ENCODE data around the gene PEPD.

Gene PEPD

GRCh38 chr19:33528404-33528803 lies 6.8 kb upstream of the PEPD start:
- no peak for DNase-seq (ENCODE audit: low read depth in 1 of 2, low spot score in 1 of 2)
- H3K27ac ChIP-seq (replicated peaks), result no peak overlapping the region
- no peak overlapping the region for H3K4me3 ChIP-seq (replicated peaks; ENCODE audit: insufficient read depth, low read length)
- H3K27me3 ChIP-seq (ENCODE audit: insufficient read depth, poor library complexity, severe bottlenecking), result peaks cover 3% of the 10 kb centered on the region
- no peak for TF ChIP-seq SPI1 (IDR thresholded peaks at IDR 0.05; ENCODE audit: borderline replicate concordance, low read depth)
- no peak for TF ChIP-seq CTCF (IDR thresholded peaks at IDR 0.05; ENCODE audit: insufficient read depth, low read length)
- TF ChIP-seq, protein P1, sequence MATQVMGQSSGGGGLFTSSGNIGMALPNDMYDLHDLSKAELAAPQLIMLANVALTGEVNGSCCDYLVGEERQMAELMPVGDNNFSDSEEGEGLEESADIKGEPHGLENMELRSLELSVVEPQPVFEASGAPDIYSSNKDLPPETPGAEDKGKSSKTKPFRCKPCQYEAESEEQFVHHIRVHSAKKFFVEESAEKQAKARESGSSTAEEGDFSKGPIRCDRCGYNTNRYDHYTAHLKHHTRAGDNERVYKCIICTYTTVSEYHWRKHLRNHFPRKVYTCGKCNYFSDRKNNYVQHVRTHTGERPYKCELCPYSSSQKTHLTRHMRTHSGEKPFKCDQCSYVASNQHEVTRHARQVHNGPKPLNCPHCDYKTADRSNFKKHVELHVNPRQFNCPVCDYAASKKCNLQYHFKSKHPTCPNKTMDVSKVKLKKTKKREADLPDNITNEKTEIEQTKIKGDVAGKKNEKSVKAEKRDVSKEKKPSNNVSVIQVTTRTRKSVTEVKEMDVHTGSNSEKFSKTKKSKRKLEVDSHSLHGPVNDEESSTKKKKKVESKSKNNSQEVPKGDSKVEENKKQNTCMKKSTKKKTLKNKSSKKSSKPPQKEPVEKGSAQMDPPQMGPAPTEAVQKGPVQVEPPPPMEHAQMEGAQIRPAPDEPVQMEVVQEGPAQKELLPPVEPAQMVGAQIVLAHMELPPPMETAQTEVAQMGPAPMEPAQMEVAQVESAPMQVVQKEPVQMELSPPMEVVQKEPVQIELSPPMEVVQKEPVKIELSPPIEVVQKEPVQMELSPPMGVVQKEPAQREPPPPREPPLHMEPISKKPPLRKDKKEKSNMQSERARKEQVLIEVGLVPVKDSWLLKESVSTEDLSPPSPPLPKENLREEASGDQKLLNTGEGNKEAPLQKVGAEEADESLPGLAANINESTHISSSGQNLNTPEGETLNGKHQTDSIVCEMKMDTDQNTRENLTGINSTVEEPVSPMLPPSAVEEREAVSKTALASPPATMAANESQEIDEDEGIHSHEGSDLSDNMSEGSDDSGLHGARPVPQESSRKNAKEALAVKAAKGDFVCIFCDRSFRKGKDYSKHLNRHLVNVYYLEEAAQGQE (IDR thresholded peaks at IDR 0.05; ENCODE audit: insufficient replicate concordance, low read depth), result no peak
- TF ChIP-seq POLR2AphosphoS5 (IDR thresholded peaks at IDR 0.05; ENCODE audit: low read depth), result no peak
- no peak for TF ChIP-seq GABPA (IDR thresholded peaks at IDR 0.05; ENCODE audit: low read depth)

DNA sequence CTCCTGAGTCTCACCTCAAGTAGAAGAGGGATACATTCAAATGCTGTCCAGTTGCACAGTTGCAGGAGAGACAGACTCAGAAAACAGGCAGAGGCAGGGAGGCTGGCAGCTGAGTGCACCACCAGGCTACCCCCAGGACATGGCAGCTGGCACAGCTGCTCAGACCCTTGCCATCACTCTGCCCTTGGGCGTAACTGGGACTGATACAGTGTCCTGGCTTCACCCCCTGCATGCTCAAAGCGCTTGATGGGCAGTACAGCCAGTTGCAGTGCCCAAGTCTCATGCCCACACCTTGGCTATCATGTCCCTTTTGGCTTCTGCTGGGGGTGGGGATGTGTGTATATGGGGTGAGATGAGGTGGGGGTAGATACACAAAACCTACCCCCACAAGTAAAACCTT lies 5.5 kb upstream of the PEPD start:
- no peak for DNase-seq (ENCODE audit: low read depth in 1 of 2, low spot score in 1 of 2)
- no peak overlapping the region for H3K27ac ChIP-seq (replicated peaks)
- H3K4me3 ChIP-seq (replicated peaks; ENCODE audit: insufficient read depth, low read length), result no peak overlapping the region
- peaks cover 3% of the 10 kb centered on the region for H3K27me3 ChIP-seq (ENCODE audit: insufficient read depth, poor library complexity, severe bottlenecking)
- TF ChIP-seq GABPA (IDR thresholded peaks at IDR 0.05; ENCODE audit: low read depth), result no peak
- TF ChIP-seq, protein P1 (IDR thresholded peaks at IDR 0.05; ENCODE audit: insufficient replicate concordance, low read depth), result no peak
- TF ChIP-seq CTCF (IDR thresholded peaks at IDR 0.05; ENCODE audit: insufficient read depth, low read length), result no peak
- no peak for TF ChIP-seq POLR2AphosphoS5 (IDR thresholded peaks at IDR 0.05; ENCODE audit: low read depth)
- TF ChIP-seq SPI1 (IDR thresholded peaks at IDR 0.05; ENCODE audit: borderline replicate concordance, low read depth), result no peak

- no peak overlapping the region for H3K4me3 ChIP-seq (replicated peaks; ENCODE audit: insufficient read depth, low read length)
- no peak for DNase-seq (ENCODE audit: low read depth in 1 of 2, low spot score in 1 of 2)
- H3K27me3 ChIP-seq (ENCODE audit: insufficient read depth, poor library complexity, severe bottlenecking), result peaks cover 3% of the 10 kb centered on the region
- no peak for TF ChIP-seq GABPA (IDR thresholded peaks at IDR 0.05; ENCODE audit: low read depth)
- TF ChIP-seq, protein P1 (IDR thresholded peaks at IDR 0.05; ENCODE audit: insufficient replicate concordance, low read depth), result no peak
- TF ChIP-seq CTCF (IDR thresholded peaks at IDR 0.05; ENCODE audit: insufficient read depth, low read length), result no peak
- TF ChIP-seq POLR2AphosphoS5 (IDR thresholded peaks at IDR 0.05; ENCODE audit: low read depth), result no peak
- no peak for TF ChIP-seq SPI1 (IDR thresholded peaks at IDR 0.05; ENCODE audit: borderline replicate concordance, low read depth)
- no peak overlapping the region for H3K27ac ChIP-seq (replicated peaks)
These were observed 2.6 kb upstream of the PEPD start for GRCh38 chr19:33524024-33524664.

Measured in HL-60 (cell line).